ENCODE results near the gene RAB26.

The RAB26 gene

DNA sequence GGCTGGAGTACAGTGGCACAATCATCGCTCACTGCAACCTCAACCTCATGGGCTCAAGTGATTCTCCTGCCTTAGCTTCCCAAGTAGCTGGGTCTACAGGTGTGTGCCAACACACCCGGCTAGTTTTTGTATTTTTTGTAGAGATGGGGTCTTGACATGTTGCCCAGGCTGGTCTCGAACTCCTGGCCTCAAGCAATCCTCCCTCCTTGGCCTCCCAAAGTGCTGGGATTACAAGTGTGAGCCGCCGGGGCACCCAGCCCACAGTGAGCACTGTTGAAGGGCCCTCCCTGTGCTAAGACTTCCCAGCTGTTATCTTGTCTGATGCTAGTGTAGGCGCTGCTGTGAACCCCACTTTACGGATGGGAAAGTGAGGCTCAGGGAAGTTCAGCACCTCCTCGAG lies 40.0 kb downstream of the RAB26 start:
- no peak overlapping the region for H3K4me3 ChIP-seq (ENCODE audit: low read depth, low read length)
- TF ChIP-seq, protein P1, sequence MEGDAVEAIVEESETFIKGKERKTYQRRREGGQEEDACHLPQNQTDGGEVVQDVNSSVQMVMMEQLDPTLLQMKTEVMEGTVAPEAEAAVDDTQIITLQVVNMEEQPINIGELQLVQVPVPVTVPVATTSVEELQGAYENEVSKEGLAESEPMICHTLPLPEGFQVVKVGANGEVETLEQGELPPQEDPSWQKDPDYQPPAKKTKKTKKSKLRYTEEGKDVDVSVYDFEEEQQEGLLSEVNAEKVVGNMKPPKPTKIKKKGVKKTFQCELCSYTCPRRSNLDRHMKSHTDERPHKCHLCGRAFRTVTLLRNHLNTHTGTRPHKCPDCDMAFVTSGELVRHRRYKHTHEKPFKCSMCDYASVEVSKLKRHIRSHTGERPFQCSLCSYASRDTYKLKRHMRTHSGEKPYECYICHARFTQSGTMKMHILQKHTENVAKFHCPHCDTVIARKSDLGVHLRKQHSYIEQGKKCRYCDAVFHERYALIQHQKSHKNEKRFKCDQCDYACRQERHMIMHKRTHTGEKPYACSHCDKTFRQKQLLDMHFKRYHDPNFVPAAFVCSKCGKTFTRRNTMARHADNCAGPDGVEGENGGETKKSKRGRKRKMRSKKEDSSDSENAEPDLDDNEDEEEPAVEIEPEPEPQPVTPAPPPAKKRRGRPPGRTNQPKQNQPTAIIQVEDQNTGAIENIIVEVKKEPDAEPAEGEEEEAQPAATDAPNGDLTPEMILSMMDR (IDR thresholded peaks at IDR 0.05; ENCODE audit: low read depth, low read length), result no peak
- no peak for DNase-seq (ENCODE audit: low read depth, low spot score)
- in situ Hi-C loops (cut with HindIII; ENCODE audit: low sequenced_read_pairs), result no loop called here

DNA sequence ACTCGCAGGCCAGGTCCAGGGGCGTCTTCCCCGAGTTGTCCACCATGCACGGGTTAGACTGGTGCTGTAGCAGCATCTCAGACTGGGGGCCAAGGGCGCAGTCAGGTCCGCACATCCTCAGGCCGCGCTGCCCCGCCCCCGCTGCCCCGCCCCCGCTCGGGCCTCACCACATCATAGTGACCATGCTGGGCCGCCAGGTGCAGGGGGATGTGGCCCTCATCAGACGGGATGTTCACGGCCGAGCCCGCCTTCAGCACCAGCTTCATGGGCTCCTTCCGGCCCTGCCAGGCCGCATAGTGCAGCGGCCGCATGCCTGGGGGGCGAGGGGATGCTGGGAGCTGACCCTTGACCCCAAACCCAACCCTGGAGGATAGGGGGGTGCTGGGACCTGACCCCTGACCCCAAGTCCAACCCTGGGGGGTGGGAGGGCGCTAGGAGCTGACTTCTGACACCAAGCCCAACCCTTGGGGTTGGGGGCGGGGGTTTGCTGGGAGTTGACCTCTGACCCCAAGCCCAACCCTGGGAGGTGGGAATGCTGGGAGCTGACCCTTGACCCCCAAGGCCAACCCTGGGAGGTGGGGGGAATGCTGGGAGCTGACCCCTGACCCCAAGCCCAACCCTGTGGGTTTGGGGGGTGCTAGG lies 40.9 kb downstream of the RAB26 start:
- TF ChIP-seq, protein P1 (IDR thresholded peaks at IDR 0.05; ENCODE audit: low read depth, low read length), result no peak
- no peak for DNase-seq (ENCODE audit: low read depth, low spot score)
- no peak overlapping the region for H3K4me3 ChIP-seq (ENCODE audit: low read depth, low read length)
- in situ Hi-C loops (cut with HindIII; ENCODE audit: low sequenced_read_pairs), result no loop called here

DNA sequence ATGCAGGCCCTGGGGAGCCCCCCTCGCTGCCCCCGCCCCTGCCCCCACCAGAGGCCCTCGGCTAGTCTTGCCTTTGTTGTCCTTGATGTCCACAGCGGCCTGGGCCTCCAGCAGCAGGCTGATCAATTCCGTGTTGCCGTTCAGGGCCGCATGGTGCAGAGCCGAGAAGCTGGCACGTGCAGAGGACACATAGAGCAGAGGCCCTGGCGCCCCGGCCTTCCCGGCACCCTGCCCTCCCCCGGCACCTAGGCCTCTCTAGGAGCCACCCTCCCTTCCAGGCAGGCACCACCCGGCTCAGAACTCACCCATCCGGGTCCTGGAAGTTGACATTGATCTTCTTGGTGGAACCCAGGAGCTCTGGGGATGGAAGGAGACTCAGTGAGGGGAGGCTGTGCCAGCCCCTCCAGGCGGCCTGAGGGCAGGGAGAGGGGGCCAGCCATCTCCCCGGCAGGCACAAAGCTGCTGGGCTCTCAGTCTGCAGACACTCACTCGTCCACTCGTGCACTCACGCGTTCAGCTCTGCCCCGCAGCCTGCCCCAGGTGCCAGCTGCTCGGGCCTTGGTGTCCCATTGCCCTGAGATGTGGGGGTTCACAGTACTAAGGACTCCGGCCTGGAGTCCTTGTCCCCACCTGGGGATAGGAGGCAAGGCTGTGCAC lies 41.7 kb downstream of the RAB26 start:
- H3K4me3 ChIP-seq (ENCODE audit: low read depth, low read length), result no peak overlapping the region
- TF ChIP-seq, protein P1 (IDR thresholded peaks at IDR 0.05; ENCODE audit: low read depth, low read length), result no peak
- in situ Hi-C loops (cut with HindIII; ENCODE audit: low sequenced_read_pairs), result no loop called here
- no peak for DNase-seq (ENCODE audit: low read depth, low spot score)

DNA sequence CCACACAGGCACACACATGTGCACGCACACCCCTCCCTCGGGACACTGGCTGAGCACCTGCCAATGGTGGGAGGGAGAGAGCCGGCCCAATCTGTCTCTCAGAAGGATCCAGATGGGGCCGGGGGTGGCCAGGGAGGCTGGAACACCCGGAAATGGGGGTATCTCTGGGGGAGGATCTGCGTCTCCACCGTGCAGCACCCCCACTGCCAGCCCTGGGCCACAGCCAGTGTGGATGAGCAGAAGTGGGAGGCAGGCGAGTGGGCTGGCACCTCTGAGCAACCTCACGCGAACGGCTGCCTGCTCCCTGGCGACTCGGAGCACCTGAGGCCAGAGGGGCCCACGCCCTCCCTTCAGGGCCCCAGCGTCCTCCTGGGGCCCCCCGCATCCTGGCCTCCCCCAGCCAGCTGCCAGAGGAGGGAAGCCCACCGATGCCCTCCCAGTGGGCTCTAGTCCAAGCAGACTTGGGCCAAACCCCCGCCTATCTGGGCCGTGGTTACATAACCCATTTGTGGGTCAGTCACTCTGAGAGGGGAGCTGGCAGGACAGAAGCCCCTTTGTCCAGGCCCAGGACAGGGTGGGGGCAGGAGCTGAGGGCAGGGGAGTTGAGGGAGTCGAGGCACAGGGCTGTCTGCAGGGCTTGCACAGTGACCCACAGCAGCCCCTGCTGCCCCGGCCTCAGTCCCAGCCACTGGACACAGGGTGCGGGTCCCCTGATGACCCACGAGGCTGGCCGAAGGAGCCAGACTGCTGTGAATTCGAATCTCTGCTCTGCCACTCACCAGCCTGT lies 42.4 kb downstream of the RAB26 start:
- TF ChIP-seq, protein P1 (IDR thresholded peaks at IDR 0.05; ENCODE audit: low read depth, low read length), result no peak
- H3K4me3 ChIP-seq (ENCODE audit: low read depth, low read length), result no peak overlapping the region
- in situ Hi-C loops (cut with HindIII; ENCODE audit: low sequenced_read_pairs), result no loop called here
- no peak for DNase-seq (ENCODE audit: low read depth, low spot score)

DNA sequence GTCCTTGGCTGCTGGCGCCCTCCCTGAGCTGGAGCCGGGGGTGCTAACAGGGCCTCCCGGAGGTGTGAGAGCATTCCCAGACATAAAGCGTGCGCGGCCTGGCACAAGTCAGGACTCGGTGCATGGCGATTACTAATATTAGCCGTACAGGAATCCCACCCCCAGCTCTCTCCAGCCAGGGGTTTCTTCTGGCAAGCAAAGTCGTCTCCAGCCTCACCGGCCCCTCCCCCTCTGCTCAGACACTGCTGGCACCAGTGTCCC lies 43.0 kb downstream of the RAB26 start:
- in situ Hi-C loops (cut with HindIII; ENCODE audit: low sequenced_read_pairs), result no loop called here
- no peak overlapping the region for H3K4me3 ChIP-seq (ENCODE audit: low read depth, low read length)
- DNase-seq (ENCODE audit: low read depth, low spot score), result no peak
- TF ChIP-seq, protein P1 (IDR thresholded peaks at IDR 0.05; ENCODE audit: low read depth, low read length), result no peak

DNA sequence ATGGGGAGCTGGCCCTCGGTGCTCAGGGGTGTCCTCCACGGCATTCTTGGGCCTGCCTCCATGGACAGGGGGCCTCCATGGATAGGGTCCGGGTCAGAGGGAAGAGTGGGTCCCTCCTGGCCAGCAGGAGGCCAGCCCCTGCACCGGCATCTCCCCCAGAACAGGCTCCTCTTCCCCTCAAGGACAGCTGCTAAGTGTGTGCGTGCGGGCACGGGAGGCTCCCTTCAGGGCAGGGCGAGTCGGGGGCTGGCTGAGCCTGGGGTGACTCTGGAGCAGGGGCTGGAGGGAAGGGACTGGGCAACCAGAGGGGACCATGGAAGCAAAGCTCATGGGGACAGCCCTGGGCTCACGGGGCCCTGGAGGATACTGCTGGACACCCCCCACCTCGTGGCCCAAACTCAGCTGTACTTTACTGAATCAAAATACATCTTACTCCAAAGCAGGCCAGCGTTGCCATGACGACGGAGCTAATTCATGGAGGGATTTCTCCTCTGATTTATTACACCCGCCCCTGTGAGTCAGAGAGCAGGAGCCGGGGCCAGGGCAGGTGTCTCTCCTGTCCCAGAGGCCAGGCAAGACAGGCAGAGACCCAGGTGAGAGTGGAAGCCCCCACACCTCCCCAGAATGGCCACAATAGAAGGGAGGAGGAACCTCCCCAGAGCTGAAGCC lies 45.9 kb downstream of the RAB26 start:
- TF ChIP-seq, protein P1 (IDR thresholded peaks at IDR 0.05; ENCODE audit: low read depth, low read length), result no peak
- DNase-seq (ENCODE audit: low read depth, low spot score), result no peak
- no peak overlapping the region for H3K4me3 ChIP-seq (ENCODE audit: low read depth, low read length)
- in situ Hi-C loops (cut with HindIII; ENCODE audit: low sequenced_read_pairs), result no loop called here
